A673 (cell line): Measurements from ENCODE around the gene NFS1. TPM values are rescaled to one million over a fixed set of nuclear protein-coding genes. Genes with fewer than 3 reads are reported as not detected.

Source experiments
- BruUV-seq: library from RNA; stranded (reverse); fragments of 400-500 nt; replicated peaks from 2 replicates; lab custom pipeline; 2021; lab: Mats Ljungman, UMichigan
- CTCF ChIA-PET: fragments of 300-600 bp; sonication (Branson Sonifier 250); formaldehyde crosslinking; loops from one replicate; lab custom pipeline; 2022; ENCODE audit warnings: antibody characterized with exemption; lab: Charles Lee
- POLR2A ChIA-PET: fragments of 300-600 bp; sonication (Branson Sonifier 250); formaldehyde crosslinking; loops from one replicate; lab custom pipeline; 2022; ENCODE audit warnings: antibody characterized with exemption; ENCODE audit not compliant: low non-redundant PET; lab: Charles Lee
- DNase-seq: peaks from one replicate; pipeline ENCODE4 v3.0.0-alpha.2; 2015; ENCODE audit warnings: low spot score
- H3K27ac ChIP-seq: fragments of 200-600 bp; sonication (generic); 2 replicates; pipeline ENCODE4 v1.5.1; 2016; ENCODE audit warnings: mixed run types, low read depth, mild to moderate bottlenecking, mixed read lengths, antibody characterized with exemption, low read length; ENCODE audit not compliant: poor library complexity, severe bottlenecking
- H3K27me3 ChIP-seq: fragments of 200-600 bp; sonication (generic); replicated peaks from 2 replicates; pipeline ENCODE4 v1.6.1; 2017; ENCODE audit warnings: mixed run types, low read depth, mild to moderate bottlenecking, mixed read lengths, antibody characterized with exemption, low read length; ENCODE audit not compliant: insufficient read depth, poor library complexity
- H3K36me3 ChIP-seq: fragments of 200-600 bp; sonication (generic); 2 replicates; pipeline ENCODE4 v1.6.1; 2016; ENCODE audit warnings: mixed run types, mild to moderate bottlenecking, mixed read lengths, antibody characterized with exemption, low read length; ENCODE audit not compliant: insufficient read depth, poor library complexity, severe bottlenecking
- H3K4me1 ChIP-seq: fragments of 200-600 bp; sonication (generic); 2 replicates; pipeline ENCODE4 v1.6.1; 2017; ENCODE audit warnings: mixed run types, mild to moderate bottlenecking, mixed read lengths, antibody characterized with exemption, low read length; ENCODE audit not compliant: insufficient read depth, poor library complexity, severe bottlenecking
- H3K4me3 ChIP-seq: fragments of 200-600 bp; sonication (generic); 2 replicates; pipeline ENCODE4 v1.5.1; 2016; ENCODE audit warnings: low read depth, mixed run types, mild to moderate bottlenecking, mixed read lengths, low read length; ENCODE audit not compliant: poor library complexity, severe bottlenecking
- H3K9me3 ChIP-seq: fragments of 200-600 bp; sonication (generic); 2 replicates; pipeline ENCODE4 v1.6.1; 2016; ENCODE audit warnings: mixed run types, low read depth, mild to moderate bottlenecking, mixed read lengths, antibody characterized with exemption, low read length; ENCODE audit not compliant: poor library complexity, severe bottlenecking
- CTCF ChIP-seq: fragments of 300-800, 200-600 bp; sonication (generic); conservative IDR thresholded peaks from 2 replicates; pipeline ENCODE4 v1.5.1; 2017; ENCODE audit warnings: low read depth, mild to moderate bottlenecking, antibody characterized with exemption, low read length, moderate library complexity, mixed read lengths
- EZH2 ChIP-seq: fragments of 200-600 bp; sonication (generic); IDR thresholded peaks from 2 replicates; pipeline ENCODE4 v1.6.1; 2017; ENCODE audit warnings: borderline replicate concordance, low read depth, mild to moderate bottlenecking, mixed read lengths, antibody characterized with exemption, low read length; ENCODE audit not compliant: poor library complexity, severe bottlenecking
- intact Hi-C: fragments of 100-400 bp; cut with micrococcal nuclease; formaldehyde crosslinking; loops from one replicate; pipeline ENCODE4 v1.10.0; 2022; ENCODE audit not compliant: unreplicated experiment
- total RNA-seq: library from RNA; stranded (reverse); gene quantifications from 2 replicates; pipeline ENCODE4 v1.2.3, GENCODE V29; 2021

The NFS1 gene
- total RNA-seq, 1 experiment from 2014 or later = 22.2 TPM

- Histone ChIP-seq H3K4me3 (no peak overlapping the region), H3K27ac (no peak overlapping the region), H3K9me3 (no peaks in the 10 kb centered on the region), H3K27me3 (no peaks in the 10 kb centered on the region), H3K4me1 (peaks cover 19% of the 10 kb centered on the region), H3K36me3 (peaks cover 100% of the 10 kb centered on the region)
- ChIA-PET CTCF (no interaction called here), POLR2A (interaction anchor here (0.6 to 1.5 kb wide), 2 partner anchors 9 to 12 kb away, joined by 3 to 6 read pairs; no protein-coding TSS in a partner anchor)
- TF ChIP-seq EZH2 (no peak), CTCF (no peak)
- BruUV-seq = no TSS peak
- DNase-seq = no peak
- intact Hi-C loops = loop anchor here (1.0 kb wide), 1 partner anchor 8 kb away; no protein-coding TSS in a partner anchor
These were observed 31.7 kb upstream of the NFS1 start for GRCh38 chr20:35730583-35731468.

- POLR2A ChIA-PET = interaction anchor here (0.6 to 1.5 kb wide), 3 partner anchors 10 to 83 kb away, joined by 3 to 6 read pairs (median 3); no protein-coding TSS in a partner anchor
- Histone ChIP-seq H3K9me3 (no peaks in the 10 kb centered on the region), H3K36me3 (peaks cover 100% of the 10 kb centered on the region), H3K27ac (no peak overlapping the region), H3K27me3 (no peaks in the 10 kb centered on the region), H3K4me3 (no peak overlapping the region), H3K4me1 (peaks cover 19% of the 10 kb centered on the region)
- intact Hi-C loops = no loop called here
- no peak for TF ChIP-seq EZH2
- no peak for TF ChIP-seq CTCF
- CTCF ChIA-PET = no interaction called here
- DNase-seq = no peak
- no TSS peak for BruUV-seq
These were observed 30.9 kb upstream of the NFS1 start for GRCh38 chr20:35729836-35730582.

GRCh38 chr20:35729283-35729807 is 30.2 kb upstream of the NFS1 start:
- Histone ChIP-seq H3K27ac (no peak overlapping the region), H3K27me3 (no peaks in the 10 kb centered on the region), H3K9me3 (no peaks in the 10 kb centered on the region), H3K36me3 (peaks cover 100% of the 10 kb centered on the region), H3K4me1 (peaks cover 19% of the 10 kb centered on the region), H3K4me3 (no peak overlapping the region)
- TF ChIP-seq EZH2 = no peak
- ChIA-PET CTCF (no interaction called here), POLR2A (interaction anchor here (0.6 kb wide), 1 partner anchor 84 kb away, joined by 3 read pairs; no protein-coding TSS in a partner anchor)
- intact Hi-C loops = no loop called here
- no peak for DNase-seq
- BruUV-seq = no TSS peak
